Fibroblast of gingiva (primary cell): ENCODE data around the gene TFAP2C.
"Not testable (repeated sequence)": the region's sequence is repeated elsewhere in the genome, so short reads cannot be mapped to it uniquely, and the experiment has no call there.

Experiments
- DNase-seq: peaks from one replicate; pipeline ENCODE4 v3.0.0-alpha.2; 2011; ENCODE audit warnings: low read depth

TFAP2C gene

DNA sequence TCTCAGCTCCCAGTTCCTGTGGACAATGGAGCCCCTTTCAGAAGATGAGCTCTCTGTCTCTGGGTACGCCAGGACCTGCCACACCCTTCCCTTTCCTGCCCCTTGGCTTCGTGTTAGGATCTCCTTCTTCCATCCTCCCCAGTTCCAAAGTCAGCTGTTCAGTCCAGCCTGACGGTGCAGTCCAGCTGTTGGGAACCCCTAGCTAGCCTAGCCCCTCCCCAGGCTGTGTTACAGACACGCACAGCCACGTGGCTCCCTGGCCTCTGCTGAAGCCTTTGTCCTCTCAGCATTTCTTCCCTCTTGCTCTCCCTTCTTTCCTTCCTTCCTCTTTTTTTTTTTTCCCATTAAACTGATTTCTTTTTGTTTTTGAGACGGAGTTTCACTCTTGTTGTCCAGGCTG, 12.4 kb upstream of the TFAP2C start:
- no peak for DNase-seq

- no peak for DNase-seq
Observed at GRCh38 chr20:56617489-56617888, 11.6 kb upstream of the TFAP2C start.

GRCh38 chr20:56621730-56622129, 7.4 kb upstream of the TFAP2C start:
- peak; percentile 71 for DNase-seq

GRCh38 chr20:56623930-56624329, 5.2 kb upstream of the TFAP2C start:
- DNase-seq, result not testable (repeated sequence)

DNA sequence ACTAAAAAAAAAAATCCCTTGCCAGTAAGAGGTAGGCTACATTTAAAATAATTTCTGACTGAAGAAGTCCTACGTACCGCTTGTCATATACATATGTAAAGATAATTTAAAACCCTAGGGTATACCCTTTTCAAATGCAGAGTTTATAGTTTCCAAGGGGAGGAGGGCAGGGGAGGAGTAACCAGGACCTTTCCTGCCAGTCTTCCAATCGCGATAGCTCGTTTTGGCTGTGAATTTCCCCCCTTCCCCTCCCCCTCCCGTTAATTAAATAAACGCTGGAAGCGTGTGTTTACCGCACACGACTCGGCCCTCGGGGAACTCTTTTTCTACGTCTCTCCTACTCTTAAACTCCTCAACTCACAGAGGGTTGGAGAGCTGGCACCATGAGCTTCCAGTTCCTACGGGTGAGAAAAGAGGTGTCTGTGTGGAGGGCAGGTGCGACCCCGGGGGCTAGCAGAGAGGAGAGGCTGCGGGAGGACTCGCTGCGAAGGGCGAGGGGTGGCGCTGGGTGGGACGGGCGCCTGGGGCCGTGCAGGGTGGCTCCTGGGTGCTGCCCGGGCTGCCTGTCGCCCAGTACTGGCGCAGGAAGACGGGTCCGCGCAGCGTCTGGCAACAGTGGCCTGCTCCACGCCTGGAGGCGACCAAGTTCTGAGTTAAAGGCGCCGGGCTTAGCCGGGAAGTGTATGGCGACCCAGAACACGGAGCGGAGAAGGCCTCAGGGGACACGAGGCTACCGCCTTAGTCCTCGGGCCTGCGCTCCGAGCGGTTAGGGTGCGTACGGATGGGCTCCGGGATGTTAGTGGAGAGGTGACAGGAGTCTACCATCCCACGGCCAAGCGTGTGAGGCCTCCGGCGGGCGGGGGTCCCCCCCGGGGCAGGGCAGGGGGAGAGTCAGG, 4.1 kb upstream of the TFAP2C start:
- no peak for DNase-seq

DNA sequence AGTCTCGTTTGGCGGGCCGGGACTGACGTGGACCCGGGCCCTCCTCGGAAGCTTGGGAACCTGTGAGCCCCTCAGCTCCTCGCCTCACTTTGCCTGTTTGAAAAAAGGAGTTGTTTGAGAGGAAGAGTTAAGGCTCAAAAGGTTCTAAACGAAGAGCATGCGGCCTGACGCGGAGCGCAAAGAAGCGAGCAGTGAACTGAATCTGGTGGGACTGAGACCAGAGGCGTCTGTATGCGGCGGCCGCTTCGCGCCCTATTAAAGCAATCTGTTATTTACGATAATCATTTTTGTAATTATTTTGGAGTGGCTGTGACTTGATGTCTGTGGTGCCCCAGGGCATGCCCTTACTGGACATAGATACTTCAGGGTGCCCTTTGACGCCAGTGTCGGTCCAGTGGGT, 3.3 kb upstream of the TFAP2C start:
- no peak for DNase-seq

DNA sequence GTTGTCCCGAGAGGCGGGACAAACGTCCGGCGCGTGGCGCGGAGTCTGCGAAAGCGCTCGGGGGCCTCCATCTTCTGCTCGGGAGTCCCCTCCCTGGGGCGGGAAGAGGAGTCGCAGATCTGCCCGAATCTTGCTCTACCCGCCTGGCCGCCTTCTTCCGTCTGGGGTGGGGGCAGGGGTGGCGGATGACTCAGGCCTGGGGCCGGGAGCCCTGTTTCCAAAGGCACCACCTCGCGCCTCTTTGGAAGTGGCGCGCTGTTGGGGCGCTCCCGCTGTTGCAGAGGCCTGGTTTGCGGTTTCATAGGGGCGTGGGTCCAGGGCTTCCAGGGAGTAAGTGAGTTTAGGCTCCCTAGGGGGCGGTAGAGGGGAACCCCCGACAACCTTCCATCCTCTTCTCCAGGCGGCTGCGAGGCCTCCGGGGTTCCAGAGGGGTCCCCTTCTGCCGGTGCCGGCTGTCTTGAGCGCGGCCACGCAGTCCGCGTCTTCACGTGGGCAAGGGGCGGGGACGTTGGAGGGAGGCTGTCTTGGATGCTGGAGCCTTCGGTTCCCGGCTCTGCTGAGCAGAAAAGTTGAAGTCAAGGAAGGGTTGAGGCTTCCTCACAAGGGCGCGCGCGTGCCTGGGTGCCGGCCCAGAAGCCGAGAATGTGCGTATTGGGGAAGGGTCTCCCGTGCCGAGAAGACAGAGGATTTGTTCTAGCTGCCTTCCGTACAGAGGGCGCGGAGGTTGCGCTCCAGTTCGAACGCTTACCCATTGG, 2.6 kb upstream of the TFAP2C start:
- DNase-seq, result no peak

- DNase-seq, result no peak
Observed at GRCh38 chr20:56627122-56628014, 1.7 kb upstream of the TFAP2C start.

GRCh38 chr20:56628015-56628872, 862 bp upstream of the TFAP2C start:
- DNase-seq, result no peak

DNA sequence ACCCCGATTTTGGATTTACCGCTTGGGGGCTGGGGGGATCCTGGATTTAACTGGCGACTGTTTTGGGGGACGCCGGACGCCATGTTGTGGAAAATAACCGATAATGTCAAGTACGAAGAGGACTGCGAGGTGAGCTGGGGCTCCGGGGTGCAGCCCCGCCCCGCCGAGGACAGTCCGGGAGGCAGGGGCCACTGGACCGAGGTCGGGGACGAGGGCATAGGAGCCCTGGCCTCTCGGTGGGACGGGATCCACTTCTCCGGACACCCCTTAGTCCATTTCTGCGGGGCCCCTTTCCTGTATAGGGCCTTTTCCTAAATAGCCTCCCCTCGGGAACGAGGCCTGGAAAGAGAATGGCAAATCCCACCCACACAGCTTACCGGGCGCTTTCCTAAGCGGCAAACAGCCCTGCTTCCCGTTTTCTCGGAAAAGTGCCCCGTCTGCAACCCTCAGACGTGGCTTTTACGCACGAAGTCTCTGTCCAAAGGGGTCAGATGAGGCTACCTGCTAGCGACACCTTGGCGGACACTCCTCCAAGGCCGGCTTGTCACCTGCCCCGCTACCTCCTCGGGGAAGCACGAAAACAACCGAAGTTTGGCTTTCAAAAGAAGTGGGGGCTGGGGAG, 469 bp downstream of the TFAP2C start:
- DNase-seq, result no peak

GRCh38 chr20:56630086-56630493, 984 bp downstream of the TFAP2C start:
- peak; percentile 86 for DNase-seq

DNA sequence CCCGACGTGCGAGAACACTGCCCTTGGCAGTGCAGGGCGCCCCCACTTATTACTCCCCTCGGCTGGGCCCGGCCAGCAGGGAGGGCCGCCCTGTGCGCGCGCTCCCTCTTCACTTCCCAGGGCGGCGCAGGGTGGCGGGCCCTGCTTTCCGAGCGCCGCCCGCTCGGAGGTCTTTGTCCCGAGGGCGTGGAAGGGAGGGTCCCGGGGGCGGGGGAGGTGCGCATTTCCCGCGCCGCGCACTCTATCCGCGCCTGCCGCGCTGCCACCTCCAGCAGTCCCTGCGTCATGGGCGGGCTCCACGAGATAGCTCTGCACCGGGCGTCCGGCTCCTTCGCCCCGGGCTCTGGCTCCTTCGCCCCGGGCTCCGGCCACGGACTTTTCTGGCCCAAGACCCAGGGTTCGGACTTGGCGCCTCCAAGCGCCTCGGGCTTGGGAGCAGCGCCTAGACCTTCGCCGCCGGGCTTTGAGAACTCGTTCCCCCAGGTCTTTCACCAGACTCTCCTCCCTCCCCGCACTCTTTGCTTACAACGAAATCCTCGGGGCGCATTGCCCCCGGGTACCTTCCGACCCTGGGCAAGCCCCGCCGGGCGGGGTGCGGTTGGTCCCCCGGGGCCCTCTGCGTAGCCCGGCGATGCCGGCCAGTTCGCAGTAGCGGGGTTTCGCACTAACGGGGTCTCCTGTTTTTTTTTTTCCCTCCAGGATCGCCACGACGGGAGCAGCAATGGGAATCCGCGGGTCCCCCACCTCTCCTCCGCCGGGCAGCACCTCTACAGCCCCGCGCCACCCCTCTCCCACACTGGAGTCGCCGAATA, 1.6 kb downstream of the TFAP2C start:
- DNase-seq, result peak; percentile 69

DNA sequence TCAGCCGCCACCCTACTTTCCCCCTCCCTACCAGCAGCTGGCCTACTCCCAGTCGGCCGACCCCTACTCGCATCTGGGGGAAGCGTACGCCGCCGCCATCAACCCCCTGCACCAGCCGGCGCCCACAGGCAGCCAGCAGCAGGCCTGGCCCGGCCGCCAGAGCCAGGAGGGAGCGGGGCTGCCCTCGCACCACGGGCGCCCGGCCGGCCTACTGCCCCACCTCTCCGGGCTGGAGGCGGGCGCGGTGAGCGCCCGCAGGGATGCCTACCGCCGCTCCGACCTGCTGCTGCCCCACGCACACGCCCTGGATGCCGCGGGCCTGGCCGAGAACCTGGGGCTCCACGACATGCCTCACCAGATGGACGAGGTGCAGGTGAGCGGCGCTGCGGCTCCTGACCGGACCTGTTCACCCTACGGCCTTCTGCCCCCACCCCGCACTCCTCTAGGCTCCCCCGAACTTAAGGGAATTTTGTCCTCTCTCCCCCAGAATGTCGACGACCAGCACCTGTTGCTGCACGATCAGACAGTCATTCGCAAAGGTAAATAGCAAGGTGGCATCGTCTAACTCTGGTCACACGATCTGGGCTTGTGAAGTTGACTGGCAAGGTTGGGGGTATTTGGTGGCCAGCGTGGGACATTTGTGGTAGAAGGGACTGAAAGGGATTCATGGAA, 2.3 kb downstream of the TFAP2C start:
- DNase-seq, result no peak

GRCh38 chr20:56631990-56632327, 2.9 kb downstream of the TFAP2C start:
- peak; percentile 33 for DNase-seq

DNA sequence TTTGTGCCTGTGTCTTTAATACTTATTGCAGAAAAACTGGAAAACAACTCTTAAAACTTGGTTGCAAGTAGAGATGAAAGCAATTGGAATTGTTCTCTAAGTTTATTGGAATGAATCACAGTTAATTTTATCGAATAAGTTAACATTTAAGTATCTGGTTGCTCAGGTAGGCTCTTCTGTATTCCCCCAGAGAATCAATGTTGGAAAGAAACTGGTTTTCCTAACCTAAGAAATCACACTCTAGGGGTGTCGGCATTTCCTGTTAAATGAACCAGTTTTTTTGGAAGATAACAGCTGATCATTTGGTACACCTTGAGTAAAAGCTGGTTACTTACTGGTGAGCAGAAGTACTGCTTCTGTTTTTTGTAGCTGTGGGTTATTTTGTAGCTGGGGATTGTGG, 5.2 kb downstream of the TFAP2C start:
- DNase-seq, result no peak

- no peak for DNase-seq
Observed at GRCh38 chr20:56634735-56635385, 5.8 kb downstream of the TFAP2C start.

GRCh38 chr20:56636716-56637115, 7.6 kb downstream of the TFAP2C start:
- peak; percentile 89 for DNase-seq

- DNase-seq, result peak; percentile 62
Observed at GRCh38 chr20:56637576-56637975, 8.5 kb downstream of the TFAP2C start.

DNA sequence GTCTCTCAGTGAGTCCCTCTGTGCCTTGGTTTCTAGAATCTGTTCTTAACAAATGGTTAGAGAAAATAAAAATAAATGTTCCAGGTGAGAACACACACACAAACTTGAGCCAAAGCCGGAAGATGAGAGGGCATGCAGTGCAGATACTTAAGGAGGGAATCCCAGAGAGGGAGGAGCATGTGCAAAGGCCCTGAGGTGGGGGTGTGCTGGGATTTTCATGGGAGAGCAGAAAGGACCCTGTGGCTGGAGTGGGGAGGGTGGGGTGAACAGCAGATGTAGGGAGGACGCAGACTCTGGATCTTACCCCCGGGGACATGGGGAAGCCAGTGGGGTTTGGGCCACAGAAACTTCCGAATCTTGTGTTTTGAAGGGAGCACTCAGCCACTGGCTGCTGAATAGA, 17.5 kb downstream of the TFAP2C start:
- DNase-seq, result no peak
